Central memory CD4-positive, alpha-beta T cell (primary cell): ENCODE results near the gene AFAP1.

Experiments used
- DNase-seq: peaks from one replicate; pipeline ENCODE4 v3.0.0; 2022

Gene AFAP1

DNA sequence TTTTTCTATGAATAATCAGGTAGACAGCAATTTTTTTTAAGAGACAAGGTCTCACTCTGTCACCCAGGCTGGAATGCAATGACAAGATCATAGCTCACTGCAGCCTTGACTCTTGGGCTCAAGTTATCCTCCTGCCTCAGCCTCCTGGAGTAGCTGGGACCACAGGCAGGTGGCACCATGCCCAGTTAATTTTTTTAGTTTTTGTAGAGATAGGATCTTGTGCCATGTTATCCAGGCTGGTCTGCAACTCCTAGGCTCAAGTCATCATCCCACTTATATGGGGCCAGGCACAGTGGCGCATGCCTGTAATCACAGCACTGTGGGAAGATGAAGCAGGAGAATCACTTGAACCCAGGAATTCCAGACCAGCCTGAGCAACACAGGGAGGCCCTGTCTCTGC lies 26.8 kb downstream of the AFAP1 start:
- no peak for DNase-seq

DNA sequence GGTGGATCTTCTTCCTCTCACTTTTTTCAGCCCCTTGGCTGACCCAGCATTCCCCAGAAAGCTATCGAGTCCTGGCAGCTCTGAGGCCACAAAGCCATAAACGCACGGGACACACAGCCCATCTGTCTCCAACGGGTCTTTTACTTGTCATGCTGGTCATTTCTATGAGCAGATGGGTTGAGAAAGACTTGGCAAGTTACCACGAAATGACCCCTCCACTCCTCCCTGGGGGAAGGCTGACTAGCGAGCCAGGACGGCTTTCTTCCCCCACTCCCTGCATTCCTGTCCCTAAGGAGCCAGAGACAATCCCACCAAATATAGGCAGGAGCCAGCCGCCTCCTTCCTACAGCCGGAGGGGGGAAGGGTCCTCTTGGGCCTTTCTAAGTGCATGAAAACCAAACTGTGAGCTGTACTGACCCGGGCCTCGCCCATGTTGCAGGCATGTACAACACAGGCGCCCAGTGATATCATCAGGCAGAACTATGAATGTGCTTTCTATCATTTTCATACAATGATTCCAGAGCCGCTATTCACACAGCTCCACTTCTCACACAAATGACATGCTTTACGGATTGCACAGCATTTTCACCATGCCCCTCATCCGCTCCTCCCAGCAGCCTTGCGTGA lies 28.6 kb downstream of the AFAP1 start:
- DNase-seq: no peak

DNA sequence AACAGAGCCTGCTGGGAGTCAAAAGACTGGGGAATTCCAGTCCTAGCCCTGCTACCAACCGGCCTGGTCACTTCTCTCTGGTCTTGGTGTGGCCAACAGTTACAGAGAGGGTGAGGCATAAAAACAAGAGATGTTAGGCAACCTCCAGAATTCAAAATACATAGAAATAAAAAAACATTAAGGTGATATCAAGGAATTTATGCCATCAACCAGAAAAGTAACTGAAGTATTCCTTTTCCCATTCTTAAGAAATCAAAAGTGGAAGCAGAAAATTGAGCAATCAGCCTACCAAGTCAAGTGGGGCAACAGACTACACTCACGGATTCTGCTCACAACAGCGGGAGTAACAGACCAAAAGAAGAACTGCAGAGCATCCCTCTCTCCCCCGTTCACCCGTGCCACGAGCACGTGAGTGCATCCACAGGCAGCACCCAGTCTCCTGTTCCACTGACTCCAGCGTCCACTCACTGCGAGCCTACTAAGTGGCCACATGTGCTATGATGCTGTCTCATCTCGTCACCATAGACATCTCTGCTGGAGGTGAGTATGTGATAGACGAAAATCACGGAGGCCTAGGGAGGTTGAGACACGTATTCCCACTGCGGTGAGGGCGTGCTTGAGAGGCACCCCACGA lies 29.3 kb downstream of the AFAP1 start:
- DNase-seq: no peak

DNA sequence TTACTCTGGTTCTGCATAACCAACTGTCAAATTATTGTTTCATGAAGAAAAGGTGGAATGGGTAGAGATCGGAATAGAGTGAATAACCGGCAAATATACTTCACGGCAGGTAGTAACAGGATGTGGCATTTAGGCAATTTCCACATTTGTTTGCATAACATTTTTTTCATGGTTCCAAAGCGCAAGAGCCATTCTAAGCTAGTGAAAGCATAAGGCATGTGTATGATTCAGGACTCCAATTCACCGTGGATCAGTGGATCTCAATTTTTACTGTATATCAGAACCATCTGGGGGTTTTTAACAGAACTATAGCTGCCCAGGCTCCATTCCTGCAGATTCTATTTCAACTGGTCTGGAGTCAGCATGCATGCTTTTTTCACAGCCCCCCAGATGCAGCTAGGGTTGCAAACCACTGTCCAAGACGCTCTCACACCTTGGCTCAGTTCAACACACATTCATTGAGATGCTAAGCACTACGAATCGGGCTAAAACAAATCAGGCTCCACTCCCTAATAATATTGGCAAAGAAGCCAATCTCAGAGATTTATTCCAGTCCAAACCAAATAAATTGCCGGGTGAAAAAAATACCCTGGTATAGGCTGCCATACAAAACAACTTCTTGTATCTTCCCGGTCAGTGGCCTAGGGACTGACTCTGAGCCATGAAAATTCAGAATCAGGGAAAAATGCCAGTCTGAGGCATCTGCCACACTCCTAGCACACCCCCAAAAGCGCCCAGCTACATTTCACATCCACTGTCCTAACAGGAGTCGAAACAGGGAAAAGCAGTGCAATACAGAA lies 30.0 kb downstream of the AFAP1 start:
- DNase-seq: no peak

DNA sequence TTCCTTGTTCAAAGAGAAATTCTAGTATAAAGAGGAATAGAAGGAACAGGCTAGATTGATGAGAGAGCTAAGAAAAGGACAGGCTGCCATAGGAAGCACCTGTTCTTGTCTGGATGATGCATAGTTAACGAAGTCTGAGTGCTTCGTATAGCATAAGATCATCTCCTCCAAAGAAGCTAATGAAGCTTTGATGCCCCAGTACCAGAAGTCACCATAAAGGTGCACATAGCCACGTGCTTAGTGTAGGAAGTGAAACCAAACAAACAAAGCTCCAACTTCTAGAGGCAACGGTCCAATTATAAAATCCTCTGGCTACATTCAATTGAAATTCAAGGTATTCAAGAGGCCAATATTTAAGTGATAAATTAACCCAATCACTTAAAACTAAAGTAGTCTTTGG lies 31.0 kb downstream of the AFAP1 start:
- no peak for DNase-seq

DNA sequence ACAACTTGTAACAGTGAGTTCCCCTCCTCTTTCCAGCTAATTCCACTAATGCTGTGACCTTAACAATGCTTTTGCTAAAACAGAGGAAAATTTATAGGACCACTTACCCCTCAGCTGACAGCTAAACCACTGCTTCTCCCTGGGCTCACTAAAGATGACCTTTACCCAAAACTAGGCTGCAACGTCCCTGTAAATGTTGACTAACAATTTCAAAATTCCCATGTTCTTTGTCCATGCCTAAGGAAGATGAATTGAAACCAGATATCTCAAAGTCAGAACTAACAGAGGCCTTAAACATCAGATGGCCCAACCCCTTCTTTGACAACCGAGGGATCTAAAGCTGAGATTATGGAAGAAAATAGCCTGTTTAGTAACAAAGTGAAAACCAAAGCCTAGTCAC lies 32.5 kb downstream of the AFAP1 start:
- DNase-seq: no peak

DNA sequence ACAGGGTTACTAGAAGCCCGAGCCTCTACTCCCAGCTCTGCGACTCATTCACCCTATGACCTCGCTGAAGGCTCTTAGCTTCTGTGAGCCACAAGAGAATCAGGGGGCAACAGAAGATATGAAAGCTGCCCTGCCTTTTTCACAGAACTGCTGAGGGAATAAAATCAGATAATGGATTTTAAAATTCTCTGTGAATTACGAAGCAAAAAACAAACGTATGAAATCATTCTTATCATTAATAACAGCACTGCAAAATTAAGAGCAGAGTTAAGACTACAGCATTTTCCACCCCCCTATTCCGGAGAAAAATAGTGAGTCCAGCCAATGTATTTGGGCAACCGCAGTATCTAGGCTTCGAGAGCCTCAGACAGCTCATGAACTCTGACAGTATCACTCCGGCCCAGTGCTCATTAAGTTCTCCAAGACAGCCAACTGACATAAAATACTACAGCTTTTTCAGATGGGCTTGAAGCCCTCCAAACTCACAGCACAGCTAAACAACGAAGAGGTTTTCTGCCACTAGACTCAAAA lies 33.4 kb downstream of the AFAP1 start:
- no peak for DNase-seq

DNA sequence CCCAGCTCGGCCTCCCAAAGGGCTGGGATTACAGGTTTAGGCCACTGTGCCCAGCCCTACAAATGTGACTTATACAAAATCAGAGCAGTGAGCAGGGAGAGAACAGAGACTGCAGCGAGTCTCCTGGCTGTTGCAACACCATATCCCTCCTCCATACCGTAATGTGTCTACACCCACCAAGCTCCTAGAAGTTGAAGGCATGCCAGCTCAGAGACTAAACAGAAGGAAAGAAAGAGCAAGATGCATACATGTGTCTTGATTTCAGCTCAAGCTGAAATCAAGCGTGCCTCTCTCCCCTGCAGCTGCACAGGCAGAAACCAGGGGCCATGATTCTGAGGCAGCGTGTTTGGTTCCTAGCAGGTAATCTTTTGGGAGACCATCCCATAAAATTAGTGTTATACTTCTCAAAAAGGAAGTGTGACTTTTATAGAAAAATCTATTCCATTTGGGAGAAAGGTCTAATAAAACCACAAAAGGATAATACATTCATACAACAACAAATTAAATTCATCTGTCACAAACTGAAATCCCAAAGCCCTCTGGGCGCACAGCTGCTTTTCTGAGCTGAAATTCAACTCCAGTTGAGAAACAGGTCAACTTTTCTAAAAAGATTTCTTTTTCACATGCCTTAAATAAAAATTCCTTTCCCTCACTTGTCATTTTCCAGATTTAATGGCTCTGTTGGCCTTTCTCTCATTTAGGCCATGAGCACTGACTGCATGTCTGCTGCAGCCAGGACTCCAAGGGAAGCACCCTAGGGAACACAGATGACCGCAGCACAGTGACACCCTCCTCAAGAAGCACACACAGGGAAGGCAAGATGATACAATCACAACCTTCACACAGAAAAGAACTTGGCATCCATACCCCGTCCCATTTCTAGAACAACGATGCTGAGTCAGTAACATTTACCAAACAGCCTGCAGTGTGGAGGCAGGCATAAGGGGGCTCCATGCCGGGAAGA lies 34.4 kb downstream of the AFAP1 start:
- no peak for DNase-seq

DNA sequence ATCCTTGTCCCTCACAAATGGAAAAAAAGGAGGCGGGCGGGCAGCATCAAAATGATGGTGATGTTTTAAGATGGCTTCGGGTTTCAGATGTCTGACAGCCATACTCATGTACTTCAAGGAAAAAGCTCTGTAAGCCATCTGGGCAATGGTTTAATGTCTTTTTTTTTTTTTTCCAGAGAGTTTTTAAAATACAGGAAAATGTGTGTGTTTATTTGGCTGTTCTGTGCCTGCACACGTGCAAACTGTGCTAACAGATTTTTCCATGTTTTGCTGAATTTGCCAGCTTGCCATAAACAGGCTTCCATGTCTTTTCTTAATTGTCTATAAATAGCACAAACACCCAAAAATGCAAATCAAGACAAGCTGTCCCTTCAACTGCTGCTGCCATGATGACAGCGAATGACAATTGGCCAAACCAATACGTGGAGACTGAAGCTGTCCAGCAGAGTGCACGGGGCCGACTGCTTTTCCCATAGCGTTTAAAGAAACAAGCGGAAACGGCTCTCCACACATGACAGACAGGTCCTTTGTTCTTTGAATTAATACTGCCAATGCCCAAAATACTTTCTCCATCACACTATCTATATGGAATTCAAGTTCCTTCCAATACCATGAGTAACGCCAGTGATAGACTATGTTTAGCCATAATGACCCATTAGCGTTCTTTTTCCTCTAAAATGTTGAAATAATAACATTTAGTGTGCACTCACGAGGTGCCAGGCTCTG lies 35.7 kb downstream of the AFAP1 start:
- DNase-seq: no peak

DNA sequence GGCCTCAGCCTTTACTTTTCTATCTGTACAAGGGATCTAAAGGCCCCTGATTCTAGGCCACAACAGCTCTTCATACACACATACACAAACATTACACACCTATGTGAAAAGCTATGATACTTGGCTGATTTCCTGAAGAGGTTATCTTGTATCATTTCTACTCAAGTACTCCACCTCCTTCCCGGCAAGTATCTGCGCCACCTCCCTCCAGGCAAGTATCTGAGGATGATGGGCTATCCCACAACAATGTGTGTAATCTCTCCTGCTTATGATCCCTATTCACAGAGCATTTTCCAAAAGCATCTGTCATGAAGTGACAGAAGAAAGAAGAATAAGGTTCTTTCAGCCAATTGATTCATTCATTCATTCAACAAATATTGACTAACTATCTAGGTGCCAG lies 36.8 kb downstream of the AFAP1 start:
- DNase-seq: no peak

DNA sequence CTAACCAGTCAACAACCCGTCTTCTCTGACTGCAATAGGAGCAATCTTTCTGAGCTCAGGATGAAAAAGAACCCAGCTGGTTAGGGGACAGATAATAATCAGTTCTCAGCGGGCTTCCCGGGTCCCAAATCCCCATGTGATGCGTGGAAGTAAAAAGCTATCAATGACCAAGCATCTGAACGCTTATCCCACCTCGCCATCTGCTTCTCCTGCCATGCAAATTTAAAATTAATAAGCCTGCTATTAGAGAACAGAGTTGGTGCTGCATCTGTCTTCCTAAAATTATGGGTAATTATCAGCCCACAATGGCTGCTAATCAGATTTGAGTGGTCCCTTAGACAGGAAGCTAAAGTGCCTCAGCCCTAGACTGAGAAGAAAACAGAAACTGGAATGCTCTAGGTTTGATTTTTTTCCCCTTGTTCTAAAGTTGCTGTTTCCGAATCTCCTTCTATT lies 37.5 kb downstream of the AFAP1 start:
- no peak for DNase-seq

DNA sequence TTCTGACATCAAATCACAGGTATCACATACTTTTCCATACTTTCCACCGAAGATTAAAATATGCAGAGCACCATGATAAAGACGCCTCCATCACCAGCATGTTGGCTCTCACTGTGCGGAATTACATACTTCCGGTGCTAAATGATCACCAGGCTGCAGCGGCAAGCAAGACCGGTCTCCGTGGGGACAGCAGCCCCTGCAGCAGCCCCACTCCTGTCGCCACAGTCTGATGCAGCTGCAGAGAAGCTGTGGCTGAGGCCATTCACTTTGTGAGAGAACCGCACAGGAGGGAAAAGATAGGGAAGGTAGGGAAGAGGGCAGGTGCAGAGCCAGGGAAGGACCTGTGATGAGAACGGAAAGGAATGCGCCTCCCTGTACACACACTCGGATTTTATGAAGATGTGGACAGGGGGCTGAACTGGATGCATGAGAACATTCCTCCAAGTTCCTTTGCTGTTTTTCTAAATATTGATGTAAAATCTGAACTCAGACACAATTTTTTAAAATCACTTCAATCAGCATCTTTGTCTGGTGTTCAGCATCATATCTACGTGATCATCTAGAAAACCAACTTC lies 38.3 kb downstream of the AFAP1 start:
- DNase-seq: no peak

DNA sequence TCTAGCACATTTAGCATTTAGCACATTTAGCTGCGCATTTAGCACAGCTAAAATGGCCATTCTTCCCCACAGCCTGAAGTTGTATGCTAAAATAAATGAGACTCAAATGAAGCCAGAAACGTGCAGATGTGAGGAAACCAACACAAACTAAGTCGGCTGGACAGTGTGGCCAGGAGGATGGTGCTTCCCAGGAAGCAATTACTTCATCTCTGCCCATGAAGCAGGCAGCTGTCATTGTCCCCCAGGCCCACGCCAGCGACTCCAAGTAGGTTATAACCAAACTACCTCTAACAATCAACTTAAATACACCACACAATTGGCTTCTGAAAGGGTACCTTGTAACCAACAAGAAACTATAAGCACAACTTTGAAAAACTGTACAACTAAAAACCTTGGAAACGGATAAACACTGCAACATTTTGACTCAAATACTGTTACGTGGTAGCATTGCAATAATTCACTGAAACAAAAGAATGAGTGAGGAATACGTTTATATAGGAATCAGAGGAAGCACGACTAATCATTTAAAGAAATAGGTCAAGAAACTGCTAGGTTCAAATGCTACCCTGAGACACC lies 39.2 kb downstream of the AFAP1 start:
- DNase-seq: no peak

DNA sequence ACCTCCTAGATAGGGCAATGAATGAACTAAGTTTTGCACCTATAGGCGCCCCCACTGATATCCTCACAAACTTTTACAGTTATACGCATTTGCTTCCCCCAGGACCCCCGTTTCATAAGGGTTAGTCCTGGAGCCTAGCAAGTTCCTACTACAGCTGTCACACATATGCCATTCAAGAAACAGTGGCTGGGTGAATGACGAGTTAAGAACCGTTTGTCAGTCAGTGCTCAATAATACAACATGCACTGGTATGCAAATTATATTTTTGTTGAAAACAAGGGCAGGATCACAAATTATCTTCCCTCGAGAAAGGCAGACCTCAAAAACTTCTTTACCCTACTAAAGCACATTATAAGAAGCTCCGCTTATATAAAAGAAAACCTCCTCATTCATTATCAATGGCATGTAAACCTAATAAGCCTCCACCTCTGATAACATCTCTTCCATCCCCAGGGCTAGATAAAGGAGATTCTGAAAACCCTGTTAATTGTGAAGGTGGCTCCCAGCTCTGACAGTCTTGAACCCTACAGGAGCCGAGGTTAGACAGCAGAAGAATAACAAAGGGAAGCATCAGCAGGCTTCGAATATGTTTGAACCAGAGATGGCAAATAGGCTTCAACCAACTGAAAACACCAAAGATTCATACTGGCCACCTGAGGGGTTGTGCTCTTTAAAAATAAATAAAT lies 40.3 kb downstream of the AFAP1 start:
- DNase-seq: no peak

DNA sequence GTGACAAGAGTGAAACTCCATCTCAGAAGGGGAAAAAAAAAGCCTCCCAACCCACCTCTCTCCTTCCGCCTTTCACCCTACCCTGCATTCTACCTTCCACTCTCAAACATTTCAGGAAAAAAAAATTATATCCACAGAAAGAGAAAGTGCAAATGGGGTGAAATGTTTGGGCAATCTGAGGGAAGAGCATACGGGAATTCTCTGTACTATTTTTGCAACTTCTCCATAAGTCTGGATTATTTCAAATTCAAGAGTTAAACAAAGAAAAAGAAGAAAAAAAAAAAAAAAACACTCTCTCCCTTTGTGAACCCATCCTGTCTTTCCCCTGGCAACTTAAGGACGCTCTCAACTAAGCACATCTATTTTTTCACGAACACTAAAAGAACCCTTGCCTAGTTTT lies 41.3 kb downstream of the AFAP1 start:
- no peak for DNase-seq

DNA sequence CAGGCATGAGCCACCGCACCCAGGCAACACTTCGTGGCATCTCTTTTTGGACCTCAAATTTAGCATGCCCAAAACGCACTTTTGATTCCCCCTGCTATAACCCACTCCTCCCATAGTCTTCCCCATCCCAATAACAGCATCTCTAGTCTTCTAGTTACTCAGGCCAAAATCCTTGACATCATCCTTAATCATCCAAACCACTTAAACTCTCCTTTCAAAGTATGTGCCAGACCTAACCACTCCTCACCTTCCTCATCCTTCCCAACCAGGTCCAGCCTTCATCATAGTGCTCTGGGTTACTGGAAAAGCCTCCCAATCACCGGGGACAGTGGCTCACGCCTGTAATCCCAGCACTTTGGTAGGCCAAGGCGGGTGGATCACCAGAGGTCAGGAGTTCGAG lies 41.9 kb downstream of the AFAP1 start:
- no peak for DNase-seq

DNA sequence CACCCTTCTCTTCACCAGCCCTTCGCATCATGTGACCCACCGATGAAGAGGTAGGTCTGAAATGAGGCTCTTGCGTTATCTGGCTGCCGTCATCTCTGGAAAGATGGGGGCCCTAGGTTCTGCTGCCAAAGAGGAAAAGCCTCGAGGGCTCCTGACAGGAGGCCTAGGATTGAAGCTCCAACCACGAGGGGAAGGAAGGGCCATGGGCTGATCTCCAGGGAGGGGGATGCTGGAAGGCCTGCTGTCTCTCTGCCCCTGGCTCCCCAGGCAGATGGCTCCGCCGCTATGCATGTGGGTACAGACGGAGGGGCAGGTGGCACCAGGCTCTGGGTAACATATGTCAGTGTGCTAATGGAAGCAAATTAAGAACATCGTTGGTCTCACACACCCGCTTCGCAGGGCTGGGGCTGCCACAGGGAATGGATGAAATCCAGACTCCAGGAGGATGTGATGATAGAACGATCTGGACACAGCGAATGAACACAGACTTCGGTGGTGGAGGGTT lies 44.9 kb downstream of the AFAP1 start:
- DNase-seq: no peak

DNA sequence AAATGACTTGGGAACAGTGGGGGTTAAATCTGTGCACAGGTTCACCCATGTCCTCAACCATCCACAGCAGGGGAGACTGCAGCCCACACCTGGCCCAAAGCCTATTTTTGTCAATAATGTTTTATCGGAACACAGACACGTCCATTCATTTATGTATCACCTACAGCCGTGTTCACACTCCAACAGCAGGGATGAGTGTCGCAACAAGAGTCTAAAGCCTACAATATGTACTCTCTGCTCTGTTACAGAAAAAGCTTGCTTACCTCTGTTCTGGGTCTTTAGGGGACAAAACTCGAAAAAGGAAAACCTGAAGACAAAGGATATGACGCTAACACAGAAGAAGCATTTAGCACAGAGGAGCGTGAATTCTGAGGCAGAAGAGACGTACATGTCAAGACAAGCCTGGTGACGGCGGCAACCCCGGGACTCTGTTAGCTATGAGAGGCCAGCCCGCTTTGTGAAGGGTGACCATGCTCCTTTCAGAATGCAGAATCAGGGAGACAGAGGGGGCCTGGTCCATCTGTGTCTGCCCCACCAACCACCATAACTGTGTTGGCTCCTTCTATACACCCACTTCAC lies 45.5 kb downstream of the AFAP1 start:
- DNase-seq: no peak

DNA sequence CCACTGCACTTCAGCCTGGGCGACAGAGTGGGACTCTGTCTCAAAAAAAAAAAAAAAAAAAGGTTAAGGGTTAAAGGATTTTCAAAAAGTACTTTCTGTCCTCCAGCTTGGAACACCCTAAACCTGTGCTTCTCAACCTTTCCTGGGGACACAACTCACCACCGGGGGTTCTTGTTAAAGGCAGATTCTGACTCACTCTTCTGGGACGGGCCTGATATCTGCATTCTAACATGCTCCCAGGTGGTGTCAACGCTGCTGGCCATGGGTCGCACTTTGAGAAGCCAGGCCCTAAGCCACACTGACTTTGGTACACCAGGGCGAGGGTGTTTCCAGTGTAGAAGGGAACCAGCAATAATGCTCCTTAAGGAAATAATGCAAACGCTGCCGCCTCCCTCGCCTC lies 46.1 kb downstream of the AFAP1 start:
- no peak for DNase-seq
